Measurements from ENCODE around the gene C16orf90.
"Not testable (repeated sequence)": the region's sequence is repeated elsewhere in the genome, so short reads cannot be mapped to it uniquely, and the experiment has no call there.

Gene C16orf90

GRCh38 chr16:3513892-3514583 lies 18.7 kb upstream of the C16orf90 start:
- no peak for DNase-seq (ENCODE audit: low read depth in 1 of 2, low spot score in 1 of 2)

GRCh38 chr16:3511286-3512180 lies 16.2 kb upstream of the C16orf90 start:
- DNase-seq (ENCODE audit: low read depth in 1 of 2, low spot score in 1 of 2) = no peak

- no peak for DNase-seq (ENCODE audit: low read depth in 1 of 2, low spot score in 1 of 2)
These were observed 15.1 kb upstream of the C16orf90 start for GRCh38 chr16:3510416-3510815.

- peak; percentile 50 to 68 for DNase-seq (ENCODE audit: low read depth in 1 of 2, low spot score in 1 of 2)
These were observed 14.2 kb upstream of the C16orf90 start for GRCh38 chr16:3509470-3509928.

- DNase-seq (ENCODE audit: low read depth in 1 of 2, low spot score in 1 of 2) = no peak
These were observed 13.4 kb upstream of the C16orf90 start for GRCh38 chr16:3508736-3509135.

- peak in 1 of 2 donors; percentile 13 for DNase-seq (ENCODE audit: low read depth in 1 of 2, low spot score in 1 of 2)
These were observed 8.2 kb upstream of the C16orf90 start for GRCh38 chr16:3503523-3503922.

GRCh38 chr16:3501783-3502400 lies 6.6 kb upstream of the C16orf90 start:
- DNase-seq (ENCODE audit: low read depth in 1 of 2, low spot score in 1 of 2) = no peak

GRCh38 chr16:3501412-3501761 lies 6.1 kb upstream of the C16orf90 start:
- DNase-seq (ENCODE audit: low read depth in 1 of 2, low spot score in 1 of 2) = not testable (repeated sequence)

- no peak for DNase-seq (ENCODE audit: low read depth in 1 of 2, low spot score in 1 of 2)
These were observed 3.7 kb upstream of the C16orf90 start for GRCh38 chr16:3498988-3499387.

- no peak for DNase-seq (ENCODE audit: low read depth in 1 of 2, low spot score in 1 of 2)
These were observed 2.5 kb upstream of the C16orf90 start for GRCh38 chr16:3497771-3498170.

GRCh38 chr16:3496386-3496785 lies 1.1 kb upstream of the C16orf90 start:
- DNase-seq (ENCODE audit: low read depth in 1 of 2, low spot score in 1 of 2) = no peak

- DNase-seq (ENCODE audit: low read depth in 1 of 2, low spot score in 1 of 2) = no peak
These were observed 809 bp downstream of the C16orf90 start for GRCh38 chr16:3494386-3494973.

GRCh38 chr16:3492356-3492755 lies 2.9 kb downstream of the C16orf90 start:
- DNase-seq (ENCODE audit: low read depth in 1 of 2, low spot score in 1 of 2) = no peak

GRCh38 chr16:3490911-3491629 lies 4.2 kb downstream of the C16orf90 start:
- DNase-seq (ENCODE audit: low read depth in 1 of 2, low spot score in 1 of 2) = no peak

- DNase-seq (ENCODE audit: low read depth in 1 of 2, low spot score in 1 of 2) = no peak
These were observed 6.5 kb downstream of the C16orf90 start for GRCh38 chr16:3488801-3489200.

GRCh38 chr16:3487521-3488410 lies 7.5 kb downstream of the C16orf90 start:
- no peak for DNase-seq (ENCODE audit: low read depth in 1 of 2, low spot score in 1 of 2)

GRCh38 chr16:3486506-3487215 lies 8.6 kb downstream of the C16orf90 start:
- DNase-seq (ENCODE audit: low read depth in 1 of 2, low spot score in 1 of 2) = no peak

GRCh38 chr16:3485821-3486505 lies 9.3 kb downstream of the C16orf90 start:
- no peak for DNase-seq (ENCODE audit: low read depth in 1 of 2, low spot score in 1 of 2)
